Measurements from ENCODE around the gene YIPF3. TPM values are rescaled to one million over a fixed set of nuclear protein-coding genes. Genes with fewer than 3 reads are reported as not detected.

Gene YIPF3
- total RNA-seq, 2 donors from 2014 or later, result 79.4 to 122 TPM

DNA sequence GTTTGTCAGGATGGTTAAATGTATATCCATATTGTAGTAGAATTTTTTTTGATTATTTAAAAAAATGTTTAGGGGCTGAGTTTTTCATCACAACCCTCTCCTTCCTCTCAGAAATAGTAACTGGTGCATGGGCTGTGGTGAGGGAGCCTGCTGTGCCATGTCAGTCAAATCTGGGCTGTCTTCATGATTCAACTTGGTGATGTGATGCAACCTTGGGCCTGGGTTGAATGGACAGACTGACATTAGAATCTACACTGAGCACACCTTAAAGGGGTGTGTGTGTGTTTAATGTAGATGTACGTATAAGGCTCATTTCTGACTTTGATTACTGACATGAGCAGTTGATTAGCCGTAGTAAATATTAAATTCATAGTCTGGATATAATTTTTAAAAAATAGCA is 35.7 kb downstream of the YIPF3 start:
- Histone ChIP-seq H3K4me3 (no peak overlapping the region), H3K27ac (no peak overlapping the region), H3K27me3 (no peaks in the 10 kb centered on the region), H3K4me1 (peaks cover 45% of the 10 kb centered on the region), H3K9me3 (no peaks in the 10 kb centered on the region), H3K36me3 (replicated peaks in 1 of 2; ENCODE audit: insufficient read depth in 1 of 2, low read depth in 2 of 2) (no peaks in the 10 kb centered on the region)
- WGBS, 2 donors, result 51% methylated on average over 2 of the region's 2 CpGs
- ATAC-seq (no peak), DNase-seq (no peak)
- no peak for TF ChIP-seq POLR2A (IDR thresholded peaks at IDR 0.05)
- TF ChIP-seq, protein P1, sequence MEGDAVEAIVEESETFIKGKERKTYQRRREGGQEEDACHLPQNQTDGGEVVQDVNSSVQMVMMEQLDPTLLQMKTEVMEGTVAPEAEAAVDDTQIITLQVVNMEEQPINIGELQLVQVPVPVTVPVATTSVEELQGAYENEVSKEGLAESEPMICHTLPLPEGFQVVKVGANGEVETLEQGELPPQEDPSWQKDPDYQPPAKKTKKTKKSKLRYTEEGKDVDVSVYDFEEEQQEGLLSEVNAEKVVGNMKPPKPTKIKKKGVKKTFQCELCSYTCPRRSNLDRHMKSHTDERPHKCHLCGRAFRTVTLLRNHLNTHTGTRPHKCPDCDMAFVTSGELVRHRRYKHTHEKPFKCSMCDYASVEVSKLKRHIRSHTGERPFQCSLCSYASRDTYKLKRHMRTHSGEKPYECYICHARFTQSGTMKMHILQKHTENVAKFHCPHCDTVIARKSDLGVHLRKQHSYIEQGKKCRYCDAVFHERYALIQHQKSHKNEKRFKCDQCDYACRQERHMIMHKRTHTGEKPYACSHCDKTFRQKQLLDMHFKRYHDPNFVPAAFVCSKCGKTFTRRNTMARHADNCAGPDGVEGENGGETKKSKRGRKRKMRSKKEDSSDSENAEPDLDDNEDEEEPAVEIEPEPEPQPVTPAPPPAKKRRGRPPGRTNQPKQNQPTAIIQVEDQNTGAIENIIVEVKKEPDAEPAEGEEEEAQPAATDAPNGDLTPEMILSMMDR (IDR thresholded peaks at IDR 0.05), result no peak
- intact Hi-C loops (cut with DNase I), result no loop called here

DNA sequence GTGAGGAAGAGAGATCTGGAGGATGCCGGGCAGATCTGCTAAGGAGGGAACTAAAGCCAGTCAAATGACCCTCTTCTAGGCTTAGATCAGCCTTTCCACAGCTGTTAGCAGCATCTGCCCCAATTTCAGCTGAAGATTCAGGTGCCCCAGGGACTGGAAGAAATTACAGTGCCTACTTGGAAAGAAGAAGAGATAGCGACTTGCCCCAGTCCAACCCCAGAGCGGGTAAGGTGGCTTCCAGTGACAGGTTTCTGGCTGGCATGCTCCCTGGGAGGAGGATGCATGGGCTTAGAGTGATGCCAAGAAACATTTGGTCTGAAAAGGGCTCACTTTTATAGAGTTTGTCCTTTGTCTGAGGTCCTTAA is 38.7 kb downstream of the YIPF3 start:
- Histone ChIP-seq H3K4me1 (peaks cover 45% of the 10 kb centered on the region), H3K27ac (peak overlapping the region in 3 of 4 donors; percentile 75 to 83 (median 76)), H3K27me3 (no peaks in the 10 kb centered on the region), H3K36me3 (replicated peaks in 1 of 2; ENCODE audit: insufficient read depth in 1 of 2, low read depth in 2 of 2) (no peaks in the 10 kb centered on the region), H3K9me3 (no peaks in the 10 kb centered on the region), H3K4me3 (peak overlapping the region; percentile 53 to 80)
- WGBS, 2 donors, result 5 to 10% methylated on average over 3 of the region's 3 CpGs
- DNase-seq, result no peak
- ATAC-seq, result no peak
- intact Hi-C loops (cut with DNase I), result no loop called here
- no peak for TF ChIP-seq POLR2A (IDR thresholded peaks at IDR 0.05)
- TF ChIP-seq, protein P1 (IDR thresholded peaks at IDR 0.05), result no peak

DNA sequence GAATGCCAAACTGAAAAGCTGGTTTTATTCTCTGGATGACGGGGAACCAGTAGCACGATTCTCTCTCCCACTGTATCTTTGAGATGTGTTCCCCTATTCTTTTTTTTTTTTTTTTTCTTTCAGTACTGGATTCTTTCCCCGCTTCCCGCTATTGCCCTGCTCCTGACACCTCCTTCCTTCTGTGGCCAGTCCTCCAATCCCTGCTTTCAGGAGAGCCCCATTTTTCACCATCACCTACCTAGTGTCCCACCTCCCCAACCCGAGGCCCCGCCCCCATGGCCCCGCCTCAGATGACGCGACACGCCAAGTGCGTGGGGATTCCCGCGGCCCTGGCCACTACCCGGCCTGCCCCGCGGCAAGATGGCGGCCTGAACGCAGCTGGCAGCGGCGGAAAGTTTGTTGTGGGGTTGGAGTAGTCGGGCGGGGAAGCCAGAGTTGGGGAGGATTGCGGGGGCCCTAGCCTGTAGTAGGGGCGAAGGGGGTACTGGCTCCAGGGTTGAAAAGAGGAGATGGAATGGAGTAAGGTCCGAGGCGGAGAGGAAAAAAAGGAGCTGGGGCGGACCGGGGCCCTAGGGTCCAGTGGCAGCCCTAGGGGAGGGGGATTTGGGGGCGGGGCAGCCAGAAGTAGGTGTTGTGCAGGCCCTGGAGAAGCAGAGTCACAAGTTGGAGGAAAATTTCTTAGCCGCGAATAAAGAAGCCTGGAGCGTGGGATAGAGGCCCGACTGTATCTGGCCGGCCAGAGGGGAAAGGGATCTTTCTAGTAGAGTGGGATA is 39.3 kb downstream of the YIPF3 start, which contains the start of gene TJAP1:
TJAP1 (plus strand) TSS at position 336 of the 773 bp plus-strand sequence. CDS start 21,432 bp downstream, outside the sequence.
- H3K4me1 ChIP-seq, result peaks cover 45% of the 10 kb centered on the region
- peak within 1 kb of the TSS; percentile 40 to 83 (median 76) for H3K27ac ChIP-seq
- peak; percentile 67 to 92 (median 91) for TF ChIP-seq POLR2A (IDR thresholded peaks at IDR 0.05)
- TF ChIP-seq, protein P1 (IDR thresholded peaks at IDR 0.05), result no peak
- peak; percentile 100 for ATAC-seq
- intact Hi-C loops (cut with DNase I), result no loop called here
- no peaks in the 10 kb centered on the region for H3K36me3 ChIP-seq (replicated peaks in 1 of 2; ENCODE audit: insufficient read depth in 1 of 2, low read depth in 2 of 2)
- peak within 1 kb of the TSS; percentile 53 to 80 for H3K4me3 ChIP-seq
- no peaks in the 10 kb centered on the region for H3K9me3 ChIP-seq
- DNase-seq, result peak; percentile 93 to 95 (median 94)
- 0 to 1% methylated on average over 33 to 34 of the region's 34 CpGs for WGBS, 2 donors
- no peaks in the 10 kb centered on the region for H3K27me3 ChIP-seq

DNA sequence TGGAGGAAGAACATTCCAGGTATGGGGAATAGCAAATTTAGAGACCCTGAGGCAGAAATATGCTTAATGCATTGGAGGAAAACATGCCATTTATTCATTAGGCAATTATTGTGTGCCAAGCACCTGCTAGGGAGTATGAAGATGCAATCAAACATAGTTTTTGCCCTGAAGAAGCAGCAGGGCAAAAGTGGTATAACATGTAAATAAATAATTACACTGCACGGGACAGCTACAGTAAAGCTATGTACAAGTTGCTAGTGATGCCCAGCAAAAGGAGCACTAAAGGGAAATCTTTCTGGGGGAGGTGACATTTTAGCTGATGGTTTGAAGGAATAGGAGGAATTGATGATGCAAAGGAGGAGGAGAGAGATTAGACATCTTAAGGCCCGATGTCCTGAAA is 40.0 kb downstream of the YIPF3 start:
- ATAC-seq (no peak), DNase-seq (no peak)
- H3K36me3 ChIP-seq (replicated peaks in 1 of 2; ENCODE audit: insufficient read depth in 1 of 2, low read depth in 2 of 2), result no peaks in the 10 kb centered on the region
- TF ChIP-seq, protein P1 (IDR thresholded peaks at IDR 0.05), result no peak
- no peak for TF ChIP-seq POLR2A (IDR thresholded peaks at IDR 0.05)
- intact Hi-C loops (cut with DNase I), result no loop called here
- no peaks in the 10 kb centered on the region for H3K27me3 ChIP-seq
- H3K9me3 ChIP-seq, result no peaks in the 10 kb centered on the region
- peaks cover 41% of the 10 kb centered on the region for H3K4me1 ChIP-seq
- H3K4me3 ChIP-seq, result no peak overlapping the region
- H3K27ac ChIP-seq, result peak overlapping the region in 3 of 4 donors; percentile 75 to 83 (median 76)
- WGBS, 2 donors, result 24 to 33% methylated on average over 2 of the region's 2 CpGs

DNA sequence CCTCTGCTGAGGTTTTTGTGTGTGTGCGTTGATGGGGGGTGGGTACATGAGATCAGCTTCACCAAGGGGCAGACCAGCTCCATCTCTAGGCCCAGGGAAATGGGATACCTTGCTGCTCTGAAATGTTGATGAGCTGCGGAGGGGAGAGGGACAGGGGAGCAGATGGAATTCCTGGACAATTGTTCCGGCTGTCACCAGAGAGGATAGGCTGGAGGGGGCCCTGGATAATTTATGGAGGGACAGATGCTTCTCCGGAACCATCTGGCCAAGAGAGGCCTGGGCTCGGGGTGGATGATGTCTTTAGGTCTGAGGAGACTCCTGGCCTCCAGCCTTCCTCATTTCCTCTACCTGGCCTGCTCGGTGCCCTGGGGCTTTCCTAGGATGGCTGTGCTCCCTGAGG is 41.2 kb downstream of the YIPF3 start:
- TF ChIP-seq POLR2A (IDR thresholded peaks at IDR 0.05), result no peak
- TF ChIP-seq, protein P1 (IDR thresholded peaks at IDR 0.05), result no peak
- ATAC-seq, result no peak
- intact Hi-C loops (cut with DNase I), result no loop called here

More for the DNA sequence above, 41.2 kb downstream of the YIPF3 start:
- Histone ChIP-seq H3K27ac (no peak overlapping the region), H3K4me3 (no peak overlapping the region), H3K36me3 (replicated peaks in 1 of 2; ENCODE audit: insufficient read depth in 1 of 2, low read depth in 2 of 2) (no peaks in the 10 kb centered on the region), H3K4me1 (peaks cover 31% of the 10 kb centered on the region), H3K9me3 (no peaks in the 10 kb centered on the region), H3K27me3 (no peaks in the 10 kb centered on the region)
- DNase-seq, result no peak
- 67 to 79% methylated on average over 5 to 6 of the region's 6 CpGs for WGBS, 2 donors

Measured in body of pancreas (tissue), 4 donors.